Measurements from ENCODE around the gene SLC32A1. TPM values are rescaled to one million over a fixed set of nuclear protein-coding genes. Genes with fewer than 3 reads are reported as not detected.

Gene SLC32A1
- total and polyA plus RNA-seq, 2 of the 13 experiments (the other 11 are each of a cell fraction or from before 2014, with no cell fraction given), result not detected

- peak; percentile 76 for TF ChIP-seq ZNF766 (CRISPR knock-in tag; IDR thresholded peaks at IDR 0.05; ENCODE audit: borderline replicate concordance)
- TF ChIP-seq ZNF362 (CRISPR knock-in tag; IDR thresholded peaks at IDR 0.05; ENCODE audit: borderline replicate concordance), result no peak
- TF ChIP-seq U2AF2 (IDR thresholded peaks at IDR 0.05; ENCODE audit: low read depth, low read length), result no peak
- peak; percentile 80 for TF ChIP-seq KAT8 (CRISPR knock-in tag; IDR thresholded peaks at IDR 0.05)
- peak; percentile 84; the same call in 1 of the 2 replicates for TF ChIP-seq FOXO1 (CRISPR knock-in tag; IDR thresholded peaks at IDR 0.05)
- TF ChIP-seq FOSL2 (CRISPR knock-in tag; IDR thresholded peaks at IDR 0.05), result 0 out of 2 replicates have a peak, but pooled peaks have one; percentile 33
- no peak for TF ChIP-seq HOXA9 (CRISPR knock-in tag; IDR thresholded peaks at IDR 0.05; ENCODE audit: borderline replicate concordance)
- no peak for TF ChIP-seq SMARCE1 (IDR thresholded peaks at IDR 0.05; ENCODE audit: borderline replicate concordance)
- TF ChIP-seq ZNF839 (CRISPR knock-in tag; IDR thresholded peaks at IDR 0.05; ENCODE audit: borderline replicate concordance), result peak; percentile 99; the same call in 1 of the 2 replicates
- TF ChIP-seq, protein P1, sequence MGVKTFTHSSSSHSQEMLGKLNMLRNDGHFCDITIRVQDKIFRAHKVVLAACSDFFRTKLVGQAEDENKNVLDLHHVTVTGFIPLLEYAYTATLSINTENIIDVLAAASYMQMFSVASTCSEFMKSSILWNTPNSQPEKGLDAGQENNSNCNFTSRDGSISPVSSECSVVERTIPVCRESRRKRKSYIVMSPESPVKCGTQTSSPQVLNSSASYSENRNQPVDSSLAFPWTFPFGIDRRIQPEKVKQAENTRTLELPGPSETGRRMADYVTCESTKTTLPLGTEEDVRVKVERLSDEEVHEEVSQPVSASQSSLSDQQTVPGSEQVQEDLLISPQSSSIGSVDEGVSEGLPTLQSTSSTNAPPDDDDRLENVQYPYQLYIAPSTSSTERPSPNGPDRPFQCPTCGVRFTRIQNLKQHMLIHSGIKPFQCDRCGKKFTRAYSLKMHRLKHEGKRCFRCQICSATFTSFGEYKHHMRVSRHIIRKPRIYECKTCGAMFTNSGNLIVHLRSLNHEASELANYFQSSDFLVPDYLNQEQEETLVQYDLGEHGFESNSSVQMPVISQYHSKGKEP (CRISPR knock-in tag; IDR thresholded peaks at IDR 0.05), result peak; percentile 78; the same call in 1 of the 2 replicates
- peak; percentile 69 for TF ChIP-seq ZNF552 (CRISPR knock-in tag; IDR thresholded peaks at IDR 0.05; ENCODE audit: borderline replicate concordance)
- TF ChIP-seq ZFP36L1 (CRISPR knock-in tag; IDR thresholded peaks at IDR 0.05), result no peak; the same call in 1 of the 2 replicates
- TF ChIP-seq ZNF234 (CRISPR knock-in tag; conservative IDR thresholded peaks at IDR 0.05), result peak; percentile 99; the same call in 1 of the 2 replicates
- TF ChIP-seq TCF12 (IDR thresholded peaks at IDR 0.05), result no peak
- peak; percentile 87; the same call in 1 of the 2 replicates for TF ChIP-seq TCF12 (CRISPR knock-in tag; IDR thresholded peaks at IDR 0.05)
- TF ChIP-seq ZNF326 (CRISPR knock-in tag; IDR thresholded peaks at IDR 0.05; ENCODE audit: borderline replicate concordance), result no peak
- TF ChIP-seq, protein P2, sequence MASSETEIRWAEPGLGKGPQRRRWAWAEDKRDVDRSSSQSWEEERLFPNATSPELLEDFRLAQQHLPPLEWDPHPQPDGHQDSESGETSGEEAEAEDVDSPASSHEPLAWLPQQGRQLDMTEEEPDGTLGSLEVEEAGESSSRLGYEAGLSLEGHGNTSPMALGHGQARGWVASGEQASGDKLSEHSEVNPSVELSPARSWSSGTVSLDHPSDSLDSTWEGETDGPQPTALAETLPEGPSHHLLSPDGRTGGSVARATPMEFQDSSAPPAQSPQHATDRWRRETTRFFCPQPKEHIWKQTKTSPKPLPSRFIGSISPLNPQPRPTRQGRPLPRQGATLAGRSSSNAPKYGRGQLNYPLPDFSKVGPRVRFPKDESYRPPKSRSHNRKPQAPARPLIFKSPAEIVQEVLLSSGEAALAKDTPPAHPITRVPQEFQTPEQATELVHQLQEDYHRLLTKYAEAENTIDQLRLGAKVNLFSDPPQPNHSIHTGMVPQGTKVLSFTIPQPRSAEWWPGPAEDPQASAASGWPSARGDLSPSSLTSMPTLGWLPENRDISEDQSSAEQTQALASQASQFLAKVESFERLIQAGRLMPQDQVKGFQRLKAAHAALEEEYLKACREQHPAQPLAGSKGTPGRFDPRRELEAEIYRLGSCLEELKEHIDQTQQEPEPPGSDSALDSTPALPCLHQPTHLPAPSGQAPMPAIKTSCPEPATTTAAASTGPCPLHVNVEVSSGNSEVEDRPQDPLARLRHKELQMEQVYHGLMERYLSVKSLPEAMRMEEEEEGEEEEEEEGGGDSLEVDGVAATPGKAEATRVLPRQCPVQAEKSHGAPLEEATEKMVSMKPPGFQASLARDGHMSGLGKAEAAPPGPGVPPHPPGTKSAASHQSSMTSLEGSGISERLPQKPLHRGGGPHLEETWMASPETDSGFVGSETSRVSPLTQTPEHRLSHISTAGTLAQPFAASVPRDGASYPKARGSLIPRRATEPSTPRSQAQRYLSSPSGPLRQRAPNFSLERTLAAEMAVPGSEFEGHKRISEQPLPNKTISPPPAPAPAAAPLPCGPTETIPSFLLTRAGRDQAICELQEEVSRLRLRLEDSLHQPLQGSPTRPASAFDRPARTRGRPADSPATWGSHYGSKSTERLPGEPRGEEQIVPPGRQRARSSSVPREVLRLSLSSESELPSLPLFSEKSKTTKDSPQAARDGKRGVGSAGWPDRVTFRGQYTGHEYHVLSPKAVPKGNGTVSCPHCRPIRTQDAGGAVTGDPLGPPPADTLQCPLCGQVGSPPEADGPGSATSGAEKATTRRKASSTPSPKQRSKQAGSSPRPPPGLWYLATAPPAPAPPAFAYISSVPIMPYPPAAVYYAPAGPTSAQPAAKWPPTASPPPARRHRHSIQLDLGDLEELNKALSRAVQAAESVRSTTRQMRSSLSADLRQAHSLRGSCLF (CRISPR knock-in tag; IDR thresholded peaks at IDR 0.05; ENCODE audit: borderline replicate concordance), result peak; percentile 93
- TF ChIP-seq GABPA (IDR thresholded peaks at IDR 0.05; ENCODE audit: low read depth, low read length), result no peak
- no peak for TF ChIP-seq GABPA (CRISPR knock-in tag; IDR thresholded peaks at IDR 0.05; ENCODE audit: low read depth)
- TF ChIP-seq ZNF713 (CRISPR knock-in tag; IDR thresholded peaks at IDR 0.05), result peak; percentile 100
- peak; percentile 94; the same call in 1 of the 2 replicates for TF ChIP-seq ZNF546 (CRISPR knock-in tag; conservative IDR thresholded peaks at IDR 0.05)
Measured at GRCh38 chr20:38748097-38748860, 24.0 kb downstream of the SLC32A1 start, which contains the start of gene ACTR5 (continued).
